Astrocyte (in vitro differentiated cells and primary cell): ENCODE results near the gene LRIG1.

Source experiments
- EZH2 ChIP-seq: IDR thresholded peaks from 2 replicates; pipeline ENCODE4 v1.6.1; 2012; ENCODE audit warnings: mild to moderate bottlenecking, low read length, inconsistent platforms; ENCODE audit not compliant: insufficient read depth
- TF ChIP-seq, protein P1 (sequence below): IDR thresholded peaks from 2 replicates; pipeline ENCODE4 v1.5.1; 2011; ENCODE audit warnings: low read depth, mild to moderate bottlenecking, inconsistent platforms, low read length, moderate library complexity; ENCODE audit not compliant: insufficient read depth

DNA sequence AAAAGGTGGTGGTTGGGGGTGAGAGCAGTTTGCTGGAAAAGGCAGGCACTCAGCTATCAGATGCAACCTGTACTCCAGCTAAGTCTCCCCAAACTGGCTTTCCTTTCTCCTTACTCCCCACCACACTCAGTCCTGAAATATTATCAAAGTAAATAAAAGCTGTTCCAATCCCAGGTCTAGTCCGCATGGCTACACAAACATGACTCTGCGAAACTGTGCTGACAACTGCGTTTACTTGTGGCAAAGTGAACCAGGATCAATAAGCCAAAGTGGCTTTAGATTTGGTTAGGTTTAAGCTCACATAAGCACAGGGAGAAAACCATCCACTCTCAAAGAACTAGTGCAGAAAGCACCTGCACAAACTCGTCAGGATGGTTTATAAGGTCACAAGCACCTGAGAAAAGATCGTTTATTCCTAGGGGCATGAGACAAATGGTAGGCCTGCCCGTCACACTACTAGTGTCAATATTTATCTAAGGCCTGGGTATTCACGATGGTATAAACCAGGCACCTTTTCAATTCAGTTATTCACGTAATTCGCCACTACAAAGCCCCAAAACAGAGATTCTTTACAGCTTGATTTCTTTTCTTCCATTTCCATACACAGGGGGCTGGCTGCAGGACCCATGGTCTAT lies 25.3 kb downstream of the LRIG1 start:
- TF ChIP-seq, protein P1, sequence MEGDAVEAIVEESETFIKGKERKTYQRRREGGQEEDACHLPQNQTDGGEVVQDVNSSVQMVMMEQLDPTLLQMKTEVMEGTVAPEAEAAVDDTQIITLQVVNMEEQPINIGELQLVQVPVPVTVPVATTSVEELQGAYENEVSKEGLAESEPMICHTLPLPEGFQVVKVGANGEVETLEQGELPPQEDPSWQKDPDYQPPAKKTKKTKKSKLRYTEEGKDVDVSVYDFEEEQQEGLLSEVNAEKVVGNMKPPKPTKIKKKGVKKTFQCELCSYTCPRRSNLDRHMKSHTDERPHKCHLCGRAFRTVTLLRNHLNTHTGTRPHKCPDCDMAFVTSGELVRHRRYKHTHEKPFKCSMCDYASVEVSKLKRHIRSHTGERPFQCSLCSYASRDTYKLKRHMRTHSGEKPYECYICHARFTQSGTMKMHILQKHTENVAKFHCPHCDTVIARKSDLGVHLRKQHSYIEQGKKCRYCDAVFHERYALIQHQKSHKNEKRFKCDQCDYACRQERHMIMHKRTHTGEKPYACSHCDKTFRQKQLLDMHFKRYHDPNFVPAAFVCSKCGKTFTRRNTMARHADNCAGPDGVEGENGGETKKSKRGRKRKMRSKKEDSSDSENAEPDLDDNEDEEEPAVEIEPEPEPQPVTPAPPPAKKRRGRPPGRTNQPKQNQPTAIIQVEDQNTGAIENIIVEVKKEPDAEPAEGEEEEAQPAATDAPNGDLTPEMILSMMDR = no peak
- TF ChIP-seq EZH2 = no peak
